ENCODE results near the gene BSN.

GRCh38 chr3:49641921-49642707 lies 87.8 kb downstream of the BSN start:
- TF ChIP-seq, protein P1, sequence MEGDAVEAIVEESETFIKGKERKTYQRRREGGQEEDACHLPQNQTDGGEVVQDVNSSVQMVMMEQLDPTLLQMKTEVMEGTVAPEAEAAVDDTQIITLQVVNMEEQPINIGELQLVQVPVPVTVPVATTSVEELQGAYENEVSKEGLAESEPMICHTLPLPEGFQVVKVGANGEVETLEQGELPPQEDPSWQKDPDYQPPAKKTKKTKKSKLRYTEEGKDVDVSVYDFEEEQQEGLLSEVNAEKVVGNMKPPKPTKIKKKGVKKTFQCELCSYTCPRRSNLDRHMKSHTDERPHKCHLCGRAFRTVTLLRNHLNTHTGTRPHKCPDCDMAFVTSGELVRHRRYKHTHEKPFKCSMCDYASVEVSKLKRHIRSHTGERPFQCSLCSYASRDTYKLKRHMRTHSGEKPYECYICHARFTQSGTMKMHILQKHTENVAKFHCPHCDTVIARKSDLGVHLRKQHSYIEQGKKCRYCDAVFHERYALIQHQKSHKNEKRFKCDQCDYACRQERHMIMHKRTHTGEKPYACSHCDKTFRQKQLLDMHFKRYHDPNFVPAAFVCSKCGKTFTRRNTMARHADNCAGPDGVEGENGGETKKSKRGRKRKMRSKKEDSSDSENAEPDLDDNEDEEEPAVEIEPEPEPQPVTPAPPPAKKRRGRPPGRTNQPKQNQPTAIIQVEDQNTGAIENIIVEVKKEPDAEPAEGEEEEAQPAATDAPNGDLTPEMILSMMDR (IDR thresholded peaks at IDR 0.05), result no peak
- TF ChIP-seq POLR2A (IDR thresholded peaks at IDR 0.05), result no peak

Data from right lobe of liver (tissue), 4 donors.